MM.1S (cell line): ENCODE results near the gene COBL.

ENCODE experiments used
- DNase-seq: peaks from one replicate; pipeline ENCODE4 v3.0.0-alpha.2; 2015
- H2AFZ ChIP-seq: fragments of 300-600 bp; sonication (generic); 2 replicates; pipeline ENCODE4 v1.6.0; 2016; ENCODE audit warnings: antibody characterized with exemption, low read length
- H3F3A ChIP-seq: fragments of 300-600 bp; sonication (generic); 2 replicates; pipeline ENCODE4 v1.6.1; 2016; ENCODE audit warnings: mild to moderate bottlenecking, antibody characterized with exemption, low read length, moderate library complexity, mixed read lengths; ENCODE audit not compliant: insufficient read depth
- H3K27ac ChIP-seq: fragments of 300-600 bp; sonication (generic); 2 replicates; pipeline ENCODE4 v1.5.1; 2016; ENCODE audit warnings: mild to moderate bottlenecking, low read length
- H3K27me3 ChIP-seq: fragments of 300-600 bp; sonication (generic); replicated peaks from 2 replicates; pipeline ENCODE4 v1.6.0; 2016; ENCODE audit warnings: low read length; ENCODE audit not compliant: insufficient read depth
- H3K36me3 ChIP-seq: fragments of 300-600 bp; sonication (generic); replicated peaks from 2 replicates; pipeline ENCODE4 v1.6.1; 2016; ENCODE audit warnings: mild to moderate bottlenecking, low read length, mixed read lengths; ENCODE audit not compliant: insufficient read depth
- H3K4me1 ChIP-seq: fragments of 300-600 bp; sonication (generic); 2 replicates; pipeline ENCODE4 v1.6.1; 2016; ENCODE audit warnings: low read length, mixed read lengths
- H3K4me2 ChIP-seq: fragments of 300-600 bp; sonication (generic); 2 replicates; pipeline ENCODE4 v1.6.0; 2016; ENCODE audit warnings: low read depth, low read length
- H3K4me3 ChIP-seq: fragments of 300-600 bp; sonication (generic); 2 replicates; pipeline ENCODE4 v1.5.1; 2016; ENCODE audit warnings: low read length, mixed read lengths
- H3K79me2 ChIP-seq: fragments of 300-600 bp; sonication (generic); 2 replicates; pipeline ENCODE4 v1.6.1; 2016; ENCODE audit warnings: mixed run types, low read length, mixed read lengths
- H3K9ac ChIP-seq: fragments of 300-600 bp; sonication (generic); 2 replicates; pipeline ENCODE4 v1.6.1; 2016; ENCODE audit warnings: low read length, mixed read lengths
- H3K9me2 ChIP-seq: fragments of 300-600 bp; sonication (generic); replicated peaks from 2 replicates; pipeline ENCODE4 v1.6.1; 2016; ENCODE audit warnings: mild to moderate bottlenecking, low read length, mixed read lengths; ENCODE audit not compliant: insufficient read depth
- H3K9me3 ChIP-seq: fragments of 300-600 bp; sonication (generic); replicated peaks from 2 replicates; pipeline ENCODE4 v1.6.1; 2016; ENCODE audit warnings: mild to moderate bottlenecking, low read length, mixed read lengths; ENCODE audit not compliant: insufficient read depth
- H4K20me1 ChIP-seq: fragments of 300-600 bp; sonication (generic); 2 replicates; pipeline ENCODE4 v1.6.1; 2016; ENCODE audit warnings: mild to moderate bottlenecking, low read length, moderate library complexity, mixed read lengths; ENCODE audit not compliant: insufficient read depth
- CTCF ChIP-seq: fragments of 300-600 bp; sonication (generic); IDR thresholded peaks from 2 replicates; pipeline ENCODE4 v1.5.1; 2016; ENCODE audit warnings: antibody characterized with exemption, low read length, mixed read lengths
- EZH2 ChIP-seq: fragments of 300-600 bp; sonication (generic); optimal IDR thresholded peaks from 2 replicates; pipeline ENCODE3; 2017; ENCODE audit warnings: low read depth, mild to moderate bottlenecking, antibody characterized with exemption, low read length, mixed read lengths
- EZH2phosphoT487 ChIP-seq: fragments of 300-600 bp; sonication (generic); IDR thresholded peaks from 2 replicates; pipeline ENCODE4 v1.6.1; 2018; ENCODE audit warnings: antibody characterized with exemption, low read length

Gene COBL

GRCh38 chr7:51077316-51077986 lies 239.2 kb downstream of the COBL start:
- H3K79me2 ChIP-seq = no peaks in the 10 kb centered on the region
- H3K4me2 ChIP-seq = no peak overlapping the region
- H3K4me1 ChIP-seq = no peaks in the 10 kb centered on the region
- no peak for DNase-seq
- no peak overlapping the region for H3K27ac ChIP-seq
- no peaks in the 10 kb centered on the region for H3F3A ChIP-seq
- H4K20me1 ChIP-seq = no peaks in the 10 kb centered on the region
- no peaks in the 10 kb centered on the region for H3K9me2 ChIP-seq
- no peaks in the 10 kb centered on the region for H3K9me3 ChIP-seq
- H3K4me3 ChIP-seq = no peak overlapping the region
- no peak overlapping the region for H3K9ac ChIP-seq
- no peaks in the 10 kb centered on the region for H3K36me3 ChIP-seq
- TF ChIP-seq EZH2phosphoT487 = no peak
- TF ChIP-seq EZH2 = no peak
- no peak for TF ChIP-seq CTCF
- no peaks in the 10 kb centered on the region for H3K27me3 ChIP-seq
- no peak overlapping the region for H2AFZ ChIP-seq

- Histone ChIP-seq H3K4me1 (no peaks in the 10 kb centered on the region), H3F3A (no peaks in the 10 kb centered on the region), H2AFZ (no peak overlapping the region), H3K27ac (no peak overlapping the region), H3K27me3 (no peaks in the 10 kb centered on the region), H3K4me3 (no peak overlapping the region), H3K9me2 (no peaks in the 10 kb centered on the region), H3K9me3 (no peaks in the 10 kb centered on the region), H3K36me3 (no peaks in the 10 kb centered on the region), H4K20me1 (no peaks in the 10 kb centered on the region), H3K4me2 (no peak overlapping the region), H3K79me2 (no peaks in the 10 kb centered on the region), H3K9ac (no peak overlapping the region)
- DNase-seq = no peak
- TF ChIP-seq EZH2 = no peak
- no peak for TF ChIP-seq EZH2phosphoT487
- TF ChIP-seq CTCF = no peak
These were observed 240.7 kb downstream of the COBL start for GRCh38 chr7:51075681-51076580.

- no peak for DNase-seq
- TF ChIP-seq EZH2phosphoT487 = no peak
- no peak for TF ChIP-seq EZH2
- no peak for TF ChIP-seq CTCF
- H3F3A ChIP-seq = no peaks in the 10 kb centered on the region
- no peaks in the 10 kb centered on the region for H4K20me1 ChIP-seq
- H2AFZ ChIP-seq = no peak overlapping the region
- no peak overlapping the region for H3K9ac ChIP-seq
- H3K27me3 ChIP-seq = no peaks in the 10 kb centered on the region
- no peaks in the 10 kb centered on the region for H3K36me3 ChIP-seq
- no peak overlapping the region for H3K27ac ChIP-seq
- H3K9me2 ChIP-seq = no peaks in the 10 kb centered on the region
- H3K4me1 ChIP-seq = no peaks in the 10 kb centered on the region
- H3K9me3 ChIP-seq = no peaks in the 10 kb centered on the region
- H3K4me2 ChIP-seq = no peak overlapping the region
- no peaks in the 10 kb centered on the region for H3K79me2 ChIP-seq
- no peak overlapping the region for H3K4me3 ChIP-seq
These were observed 243.4 kb downstream of the COBL start for GRCh38 chr7:51073171-51073570.
